Trophoblast cell (in vitro differentiated cells and primary cell): Measurements from ENCODE around the gene MYO1E.

Experiments
- DNase-seq, 2 donors: peaks; one replicate each; pipeline ENCODE4 v3.0.0-alpha.2; 2016
- H2AFZ ChIP-seq: 2 replicates; pipeline ENCODE4 v1.6.1; 2013; ENCODE audit warnings: low read length, moderate library complexity, mild to moderate bottlenecking; ENCODE audit not compliant: insufficient read depth, poor library complexity
- H2AK5ac ChIP-seq: 2 replicates; pipeline ENCODE4 v1.6.1; 2013; ENCODE audit warnings: mild to moderate bottlenecking, low read length
- H2BK120ac ChIP-seq: 2 replicates; pipeline ENCODE4 v1.6.1; 2013; ENCODE audit warnings: low read length, mild to moderate bottlenecking, moderate library complexity; ENCODE audit not compliant: insufficient read depth, poor library complexity
- H2BK12ac ChIP-seq: 2 replicates; pipeline ENCODE4 v1.6.1; 2013; ENCODE audit warnings: mild to moderate bottlenecking, low read length, moderate library complexity
- H2BK5ac ChIP-seq: 2 replicates; pipeline ENCODE4 v1.6.1; 2013; ENCODE audit warnings: low read length, low read depth, moderate library complexity, mild to moderate bottlenecking; ENCODE audit not compliant: poor library complexity
- H3K14ac ChIP-seq: 2 replicates; pipeline ENCODE4 v1.6.1; 2013; ENCODE audit warnings: mild to moderate bottlenecking, low read length
- H3K18ac ChIP-seq: 2 replicates; pipeline ENCODE4 v1.6.1; 2013; ENCODE audit warnings: mild to moderate bottlenecking, low read length
- H3K23ac ChIP-seq: 2 replicates; pipeline ENCODE4 v1.6.1; 2013; ENCODE audit warnings: low read length
- H3K27ac ChIP-seq: 2 replicates; pipeline ENCODE4 v1.5.1; 2013; ENCODE audit warnings: low read depth, mild to moderate bottlenecking, inconsistent platforms, low read length, moderate library complexity
- H3K27me3 ChIP-seq: 2 replicates; pipeline ENCODE4 v1.6.1; 2013; ENCODE audit warnings: inconsistent platforms, mild to moderate bottlenecking, low read length, moderate library complexity; ENCODE audit not compliant: insufficient read depth
- H3K36me3 ChIP-seq, 2 experiments: 1 replicate in 1 of 2; 2 replicates in 1 of 2; pipeline ENCODE4 v1.6.1; 2013; ENCODE audit warnings: low read length in 2 of 2, mild to moderate bottlenecking in 2 of 2, moderate library complexity in 1 of 2; ENCODE audit not compliant: insufficient read depth in 2 of 2, control insufficient read depth in 1 of 2
- H3K4ac ChIP-seq: 2 replicates; pipeline ENCODE4 v1.6.1; 2013; ENCODE audit warnings: low read depth, mild to moderate bottlenecking, low read length, moderate library complexity
- H3K4me1 ChIP-seq, 2 experiments: 1 replicate in 1 of 2; 2 replicates in 1 of 2; pipeline ENCODE4 v1.6.1; 2013; ENCODE audit warnings: low read length in 2 of 2, mild to moderate bottlenecking in 2 of 2, moderate library complexity in 1 of 2; ENCODE audit not compliant: insufficient read depth in 2 of 2, control insufficient read depth in 1 of 2
- H3K4me2 ChIP-seq: 2 replicates; pipeline ENCODE4 v1.6.1; 2013; ENCODE audit warnings: inconsistent platforms, mild to moderate bottlenecking, low read length, moderate library complexity
- H3K4me3 ChIP-seq: 2 replicates; pipeline ENCODE4 v1.5.1; 2013; ENCODE audit warnings: mild to moderate bottlenecking, low read depth, low read length, inconsistent platforms
- H3K79me1 ChIP-seq: one replicate; pipeline ENCODE4 v1.6.1; 2013; ENCODE audit warnings: low read length
- H3K79me2 ChIP-seq: 2 replicates; pipeline ENCODE4 v1.6.1; 2013; ENCODE audit warnings: low read length, mild to moderate bottlenecking; ENCODE audit not compliant: control insufficient read depth, insufficient read depth, poor library complexity
- H3K9ac ChIP-seq: 2 replicates; pipeline ENCODE4 v1.6.1; 2013; ENCODE audit warnings: mild to moderate bottlenecking, low read length
- H3K9me3 ChIP-seq: 2 replicates; pipeline ENCODE4 v1.6.1; 2013; ENCODE audit warnings: low read depth, mild to moderate bottlenecking, control low read depth, inconsistent platforms, low read length; ENCODE audit not compliant: insufficient read depth
- H4K12ac ChIP-seq: 2 replicates; pipeline ENCODE4 v1.6.1; 2013; ENCODE audit warnings: low read depth, mild to moderate bottlenecking, low read length, moderate library complexity
- H4K8ac ChIP-seq: 2 replicates; pipeline ENCODE4 v1.6.1; 2013; ENCODE audit warnings: low read depth, mild to moderate bottlenecking, low read length, moderate library complexity
- H4K91ac ChIP-seq: one replicate; pipeline ENCODE4 v1.6.1; 2013; ENCODE audit warnings: low read depth, mild to moderate bottlenecking, low read length, moderate library complexity
- WGBS: extraction: QIAGEN DNeasy Blood & Tissue Kit; methylation state at CpG from one replicate; pipeline ENCODE4 v1.1.7; 2013; ENCODE audit warnings: missing lambda C conversion rate; ENCODE audit not compliant: insufficient read length, insufficient coverage; ENCODE audit errors: extremely low coverage; 5-methylcytosine and 5-hydroxymethylcytosine counted together

The MYO1E gene

DNA sequence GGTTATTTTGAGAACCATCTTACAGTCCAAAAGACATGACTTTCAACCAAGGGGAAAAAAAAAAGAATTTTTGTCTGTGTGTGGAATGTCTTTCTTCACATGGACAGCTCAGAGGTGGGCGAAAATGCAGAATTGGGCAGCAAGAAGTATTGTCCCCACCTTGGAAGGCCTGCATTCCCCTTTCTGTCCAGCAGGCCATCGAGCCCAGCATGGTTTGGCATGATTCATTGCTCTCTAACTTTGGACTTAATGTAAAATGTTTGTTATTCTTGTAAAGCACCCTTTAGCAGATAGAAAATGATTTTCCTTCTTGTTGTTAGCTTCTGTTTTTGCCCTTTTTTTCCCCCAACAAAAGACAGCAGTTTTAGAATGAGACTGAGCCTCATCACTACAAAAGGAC, 12.4 kb downstream of the MYO1E start:
- Histone ChIP-seq H3K4me1 (no peaks in the 10 kb centered on the region), H4K12ac (no peak overlapping the region), H3K27me3 (no peaks in the 10 kb centered on the region), H3K4ac (no peak overlapping the region), H3K4me3 (no peak overlapping the region), H2BK5ac (no peak overlapping the region), H3K79me2 (peaks cover 3% of the 10 kb centered on the region), H3K9me3 (no peaks in the 10 kb centered on the region), H3K27ac (no peak overlapping the region), H2BK12ac (no peak overlapping the region), H3K9ac (no peak overlapping the region), H3K14ac (no peak overlapping the region), H3K23ac (no peak overlapping the region), H3K18ac (no peak overlapping the region), H2BK120ac (no peak overlapping the region), H2AK5ac (no peak overlapping the region), H3K79me1 (no peaks in the 10 kb centered on the region), H4K8ac (no peak overlapping the region), H4K91ac (no peak overlapping the region), H3K36me3 (no peaks in the 10 kb centered on the region), H3K4me2 (no peak overlapping the region), H2AFZ (no peak overlapping the region)
- DNase-seq = no peak
- WGBS = no CpG with 5 or more reads among the region's 2 CpGs

- Histone ChIP-seq H3K4me1 (peaks cover 6 to 13% of the 10 kb centered on the region in 2 experiments), H3K18ac (no peak overlapping the region), H4K12ac (no peak overlapping the region), H2BK12ac (no peak overlapping the region), H3K79me1 (no peaks in the 10 kb centered on the region), H3K9ac (no peak overlapping the region), H2AK5ac (no peak overlapping the region), H3K23ac (no peak overlapping the region), H3K9me3 (no peaks in the 10 kb centered on the region), H3K4me3 (no peak overlapping the region), H3K4me2 (no peak overlapping the region), H2BK5ac (no peak overlapping the region), H4K91ac (no peak overlapping the region), H3K27ac (no peak overlapping the region), H3K27me3 (no peaks in the 10 kb centered on the region), H2BK120ac (no peak overlapping the region), H2AFZ (no peak overlapping the region), H3K36me3 (no peaks in the 10 kb centered on the region), H3K4ac (no peak overlapping the region), H4K8ac (no peak overlapping the region), H3K14ac (no peak overlapping the region), H3K79me2 (peaks cover 3% of the 10 kb centered on the region)
- no CpG with 5 or more reads among the region's 7 CpGs for WGBS
- DNase-seq = no peak
These were observed 16.9 kb downstream of the MYO1E start for GRCh38 chr15:59355730-59356129.

GRCh38 chr15:59354417-59355031, 18.1 kb downstream of the MYO1E start:
- no CpG with 5 or more reads among the region's 8 CpGs for WGBS

DNA sequence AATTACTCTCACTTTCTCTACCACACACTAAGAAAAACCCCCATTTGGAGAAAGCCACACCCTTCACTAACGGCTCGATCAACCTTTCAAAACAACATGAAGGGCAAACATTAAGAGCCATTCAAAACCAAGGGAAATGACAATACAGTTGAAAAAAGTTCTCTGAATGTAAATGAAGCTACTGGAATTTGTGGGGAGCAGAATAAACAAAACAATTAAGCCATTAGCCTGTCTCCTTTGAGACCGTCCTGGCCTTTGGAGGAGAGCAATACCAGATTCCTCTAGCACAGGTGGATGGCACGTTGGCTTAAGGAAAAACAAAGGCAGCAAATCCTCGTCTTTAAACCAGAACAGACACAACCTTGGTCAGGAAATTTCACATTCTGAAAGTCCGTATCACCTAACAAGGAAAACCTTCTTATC, 18.7 kb downstream of the MYO1E start:
- Histone ChIP-seq H3K4me1 (peaks cover 6 to 13% of the 10 kb centered on the region in 2 experiments), H2BK5ac (no peak overlapping the region), H3K18ac (no peak overlapping the region), H3K27ac (no peak overlapping the region), H2AK5ac (no peak overlapping the region), H3K36me3 (no peaks in the 10 kb centered on the region), H3K79me2 (no peaks in the 10 kb centered on the region), H3K4me3 (no peak overlapping the region), H4K8ac (no peak overlapping the region), H3K9me3 (no peaks in the 10 kb centered on the region), H2AFZ (no peak overlapping the region), H3K23ac (no peak overlapping the region), H2BK12ac (no peak overlapping the region), H3K27me3 (no peaks in the 10 kb centered on the region), H3K79me1 (no peaks in the 10 kb centered on the region), H3K4me2 (no peak overlapping the region), H4K91ac (no peak overlapping the region), H3K14ac (no peak overlapping the region), H2BK120ac (no peak overlapping the region), H3K9ac (no peak overlapping the region), H3K4ac (no peak overlapping the region), H4K12ac (no peak overlapping the region)
- no peak for DNase-seq
- WGBS = no CpG with 5 or more reads among the region's 6 CpGs

More at GRCh38 chr15:59354417-59355031, 18.1 kb downstream of the MYO1E start:
- H3K9ac ChIP-seq = no peak overlapping the region
- H3K4ac ChIP-seq = no peak overlapping the region
- H4K8ac ChIP-seq = no peak overlapping the region
- no peak overlapping the region for H3K18ac ChIP-seq
- H3K23ac ChIP-seq = no peak overlapping the region
- no peak overlapping the region for H4K12ac ChIP-seq
- DNase-seq = no peak
- no peak overlapping the region for H4K91ac ChIP-seq
- no peaks in the 10 kb centered on the region for H3K9me3 ChIP-seq
- H2BK120ac ChIP-seq = no peak overlapping the region
- no peak overlapping the region for H3K27ac ChIP-seq
- H3K36me3 ChIP-seq = no peaks in the 10 kb centered on the region
- H3K79me1 ChIP-seq = no peaks in the 10 kb centered on the region
- H2AK5ac ChIP-seq = no peak overlapping the region
- H3K14ac ChIP-seq = no peak overlapping the region
- H3K4me1 ChIP-seq = peaks cover 6 to 13% of the 10 kb centered on the region in 2 experiments
- no peak overlapping the region for H3K4me3 ChIP-seq
- no peak overlapping the region for H3K4me2 ChIP-seq
- peaks cover 2% of the 10 kb centered on the region for H3K79me2 ChIP-seq
- no peak overlapping the region for H2BK5ac ChIP-seq
- no peak overlapping the region for H2BK12ac ChIP-seq
- no peak overlapping the region for H2AFZ ChIP-seq
- no peaks in the 10 kb centered on the region for H3K27me3 ChIP-seq
